Measurements from ENCODE around the gene VPREB3. TPM values are rescaled to one million over a fixed set of nuclear protein-coding genes. Genes with fewer than 3 reads are reported as not detected.

VPREB3 gene
- total RNA-seq, 1 experiment from 2014 or later: 1.1 TPM

DNA sequence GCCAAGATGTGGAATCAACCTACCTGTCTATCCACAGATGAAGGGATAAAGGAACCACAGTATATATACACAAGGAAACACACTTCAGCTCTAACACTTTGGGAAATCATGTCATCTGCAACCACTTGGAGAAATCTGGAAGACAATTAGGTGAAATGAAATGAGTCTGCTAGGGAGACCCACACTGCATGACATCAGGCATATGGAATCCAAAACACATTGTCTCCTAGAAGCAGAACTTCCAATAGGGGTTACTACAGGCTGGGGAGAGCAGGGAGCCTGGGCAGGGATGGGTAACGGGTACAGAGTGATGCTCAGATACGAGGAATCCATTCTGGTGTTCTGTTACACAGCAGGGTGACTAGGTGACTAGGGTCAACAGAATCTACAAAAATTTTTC is 45.1 kb downstream of the VPREB3 start:
- ChIA-PET CTCF (no interaction called here), POLR2A (ENCODE audit: unreplicated experiment) (no interaction called here)
- Histone ChIP-seq H3K9me2 (ENCODE audit: insufficient read depth) (no peaks in the 10 kb centered on the region), H3K4me2 (no peak overlapping the region), H3K79me2 (ENCODE audit: low read depth) (no peaks in the 10 kb centered on the region), H3K9me3 (ENCODE audit: insufficient read depth, low read depth) (no peaks in the 10 kb centered on the region), H3K36me3 (ENCODE audit: low read depth) (peaks cover 39% of the 10 kb centered on the region; the same call in 1 of the 2 replicates), H2AFZ (no peak overlapping the region), H3F3A (ENCODE audit: insufficient read depth, low read depth) (no peaks in the 10 kb centered on the region), H3K4me1 (replicated peaks; ENCODE audit: insufficient read depth) (no peaks in the 10 kb centered on the region), H3K4me3 (no peak overlapping the region), H3K27ac (no peak overlapping the region), H4K20me1 (ENCODE audit: insufficient read depth) (no peaks in the 10 kb centered on the region; the same call in 1 of the 2 replicates), H3K27me3 (ENCODE audit: insufficient read depth, low read depth) (no peaks in the 10 kb centered on the region)
- no TSS peak for BruUV-seq (replicated peaks)
- intact Hi-C loops (cut with micrococcal nuclease; ENCODE audit: unreplicated experiment): no loop called here
- no peak for DNase-seq
- TF ChIP-seq EZH2 (IDR thresholded peaks at IDR 0.05; ENCODE audit: low read depth): no peak
- TF ChIP-seq, protein P1, sequence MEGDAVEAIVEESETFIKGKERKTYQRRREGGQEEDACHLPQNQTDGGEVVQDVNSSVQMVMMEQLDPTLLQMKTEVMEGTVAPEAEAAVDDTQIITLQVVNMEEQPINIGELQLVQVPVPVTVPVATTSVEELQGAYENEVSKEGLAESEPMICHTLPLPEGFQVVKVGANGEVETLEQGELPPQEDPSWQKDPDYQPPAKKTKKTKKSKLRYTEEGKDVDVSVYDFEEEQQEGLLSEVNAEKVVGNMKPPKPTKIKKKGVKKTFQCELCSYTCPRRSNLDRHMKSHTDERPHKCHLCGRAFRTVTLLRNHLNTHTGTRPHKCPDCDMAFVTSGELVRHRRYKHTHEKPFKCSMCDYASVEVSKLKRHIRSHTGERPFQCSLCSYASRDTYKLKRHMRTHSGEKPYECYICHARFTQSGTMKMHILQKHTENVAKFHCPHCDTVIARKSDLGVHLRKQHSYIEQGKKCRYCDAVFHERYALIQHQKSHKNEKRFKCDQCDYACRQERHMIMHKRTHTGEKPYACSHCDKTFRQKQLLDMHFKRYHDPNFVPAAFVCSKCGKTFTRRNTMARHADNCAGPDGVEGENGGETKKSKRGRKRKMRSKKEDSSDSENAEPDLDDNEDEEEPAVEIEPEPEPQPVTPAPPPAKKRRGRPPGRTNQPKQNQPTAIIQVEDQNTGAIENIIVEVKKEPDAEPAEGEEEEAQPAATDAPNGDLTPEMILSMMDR (conservative IDR thresholded peaks at IDR 0.05): no peak

DNA sequence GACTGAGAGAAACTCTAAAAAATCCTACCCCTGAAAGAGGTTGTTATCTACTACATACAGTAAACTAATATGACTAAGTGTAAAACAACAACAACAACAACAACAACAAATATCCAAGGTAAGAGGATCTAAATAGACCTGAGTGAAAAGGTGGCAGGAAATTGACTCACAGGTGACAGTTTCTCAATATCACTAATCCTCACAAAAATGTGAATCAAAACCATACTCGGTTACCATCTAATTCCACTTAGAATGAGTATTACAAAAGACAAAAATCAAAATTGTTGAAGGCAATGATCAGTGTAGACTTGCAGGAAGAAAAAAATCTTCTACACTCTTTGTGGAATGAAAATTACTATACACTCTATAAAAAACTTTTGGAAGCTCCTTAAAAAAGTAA is 46.0 kb downstream of the VPREB3 start:
- H3K36me3 ChIP-seq (ENCODE audit: low read depth): peaks cover 39% of the 10 kb centered on the region; the same call in 1 of the 2 replicates
- intact Hi-C loops (cut with micrococcal nuclease; ENCODE audit: unreplicated experiment): no loop called here
- DNase-seq: no peak
- no peaks in the 10 kb centered on the region for H3K27me3 ChIP-seq (ENCODE audit: insufficient read depth, low read depth)
- TF ChIP-seq EZH2 (IDR thresholded peaks at IDR 0.05; ENCODE audit: low read depth): no peak
- TF ChIP-seq, protein P1 (conservative IDR thresholded peaks at IDR 0.05): no peak
- no peaks in the 10 kb centered on the region; the same call in 1 of the 2 replicates for H4K20me1 ChIP-seq (ENCODE audit: insufficient read depth)
- no peaks in the 10 kb centered on the region for H3F3A ChIP-seq (ENCODE audit: insufficient read depth, low read depth)
- no peaks in the 10 kb centered on the region for H3K9me2 ChIP-seq (ENCODE audit: insufficient read depth)
- H3K4me2 ChIP-seq: no peak overlapping the region
- no peak overlapping the region for H2AFZ ChIP-seq
- BruUV-seq (replicated peaks): no TSS peak
- H3K4me1 ChIP-seq (replicated peaks; ENCODE audit: insufficient read depth): no peaks in the 10 kb centered on the region
- H3K79me2 ChIP-seq (ENCODE audit: low read depth): no peaks in the 10 kb centered on the region
- POLR2A ChIA-PET (ENCODE audit: unreplicated experiment): no interaction called here
- H3K9me3 ChIP-seq (ENCODE audit: insufficient read depth, low read depth): no peaks in the 10 kb centered on the region
- no peak overlapping the region for H3K27ac ChIP-seq
- H3K4me3 ChIP-seq: no peak overlapping the region
- CTCF ChIA-PET: no interaction called here

DNA sequence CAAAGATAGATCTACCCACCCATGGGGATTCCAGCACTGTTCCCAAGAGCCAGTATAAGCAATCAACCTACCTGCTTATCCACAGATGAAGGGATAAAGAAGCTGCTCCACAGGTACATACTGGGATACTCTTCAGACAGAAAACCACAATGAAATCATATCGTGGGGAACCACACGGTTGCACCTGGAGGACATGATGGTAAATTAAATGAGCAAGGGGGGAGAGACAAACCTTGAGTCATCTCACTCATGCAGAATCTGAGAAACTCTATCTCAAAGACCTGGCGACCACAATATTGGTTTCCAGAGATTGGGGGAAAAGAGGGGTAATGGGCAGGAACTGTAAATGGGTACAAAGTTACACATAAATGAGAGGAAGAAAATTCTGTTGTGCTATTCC is 48.9 kb downstream of the VPREB3 start:
- CTCF ChIA-PET: no interaction called here
- no peak overlapping the region for H2AFZ ChIP-seq

More for the DNA sequence above, 48.9 kb downstream of the VPREB3 start:
- Histone ChIP-seq H3K36me3 (ENCODE audit: low read depth) (peaks cover 39% of the 10 kb centered on the region; the same call in 1 of the 2 replicates), H3F3A (ENCODE audit: insufficient read depth, low read depth) (no peaks in the 10 kb centered on the region), H3K4me2 (no peak overlapping the region), H3K27me3 (ENCODE audit: insufficient read depth, low read depth) (no peaks in the 10 kb centered on the region), H3K79me2 (ENCODE audit: low read depth) (no peaks in the 10 kb centered on the region), H3K9me2 (ENCODE audit: insufficient read depth) (no peaks in the 10 kb centered on the region), H3K4me1 (replicated peaks; ENCODE audit: insufficient read depth) (no peaks in the 10 kb centered on the region), H4K20me1 (ENCODE audit: insufficient read depth) (no peaks in the 10 kb centered on the region; the same call in 1 of the 2 replicates), H3K9me3 (ENCODE audit: insufficient read depth, low read depth) (no peaks in the 10 kb centered on the region), H3K27ac (no peak overlapping the region), H3K4me3 (no peak overlapping the region)
- TF ChIP-seq, protein P1 (conservative IDR thresholded peaks at IDR 0.05): no peak
- no peak for TF ChIP-seq EZH2 (IDR thresholded peaks at IDR 0.05; ENCODE audit: low read depth)
- DNase-seq: no peak
- BruUV-seq (replicated peaks): no TSS peak
- intact Hi-C loops (cut with micrococcal nuclease; ENCODE audit: unreplicated experiment): no loop called here
- POLR2A ChIA-PET (ENCODE audit: unreplicated experiment): no interaction called here

All from PC-9 (cell line).